Measurements from ENCODE around the gene NLGN4X.
A peak's percentile ranks its signal among the peaks of the same experiment; 100 is the strongest.

DNA sequence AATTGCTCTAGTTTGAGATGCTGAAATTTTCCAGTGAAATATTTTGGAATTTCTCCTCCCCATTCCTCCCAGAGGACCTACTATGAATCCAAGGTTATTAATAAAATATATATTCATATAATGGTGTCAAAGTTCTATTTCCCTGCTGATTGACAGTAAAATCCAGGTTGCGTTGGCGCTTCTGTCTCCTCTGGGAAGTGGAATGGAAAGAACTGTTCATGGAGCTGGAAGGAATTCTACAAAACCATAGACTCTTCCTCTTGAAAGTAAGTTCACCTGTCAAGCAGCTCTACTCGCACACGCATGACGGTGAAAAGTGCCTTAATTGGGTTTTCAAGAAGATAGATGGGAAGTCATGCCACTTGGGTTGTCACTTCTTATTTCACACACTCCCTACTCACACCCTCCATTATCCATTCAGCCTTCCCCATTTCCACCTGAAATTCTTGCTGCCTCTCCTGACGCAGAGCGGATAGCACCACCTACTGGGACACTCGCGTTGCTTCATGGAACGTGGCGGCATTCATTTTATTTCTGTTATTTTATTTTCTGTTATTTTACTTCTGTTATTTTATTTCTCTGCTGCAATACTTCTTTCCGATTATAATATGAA is 351.6 kb downstream of the NLGN4X start:
- TF ChIP-seq, protein P1, sequence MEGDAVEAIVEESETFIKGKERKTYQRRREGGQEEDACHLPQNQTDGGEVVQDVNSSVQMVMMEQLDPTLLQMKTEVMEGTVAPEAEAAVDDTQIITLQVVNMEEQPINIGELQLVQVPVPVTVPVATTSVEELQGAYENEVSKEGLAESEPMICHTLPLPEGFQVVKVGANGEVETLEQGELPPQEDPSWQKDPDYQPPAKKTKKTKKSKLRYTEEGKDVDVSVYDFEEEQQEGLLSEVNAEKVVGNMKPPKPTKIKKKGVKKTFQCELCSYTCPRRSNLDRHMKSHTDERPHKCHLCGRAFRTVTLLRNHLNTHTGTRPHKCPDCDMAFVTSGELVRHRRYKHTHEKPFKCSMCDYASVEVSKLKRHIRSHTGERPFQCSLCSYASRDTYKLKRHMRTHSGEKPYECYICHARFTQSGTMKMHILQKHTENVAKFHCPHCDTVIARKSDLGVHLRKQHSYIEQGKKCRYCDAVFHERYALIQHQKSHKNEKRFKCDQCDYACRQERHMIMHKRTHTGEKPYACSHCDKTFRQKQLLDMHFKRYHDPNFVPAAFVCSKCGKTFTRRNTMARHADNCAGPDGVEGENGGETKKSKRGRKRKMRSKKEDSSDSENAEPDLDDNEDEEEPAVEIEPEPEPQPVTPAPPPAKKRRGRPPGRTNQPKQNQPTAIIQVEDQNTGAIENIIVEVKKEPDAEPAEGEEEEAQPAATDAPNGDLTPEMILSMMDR (IDR thresholded peaks at IDR 0.05): peak in 2 of 5 experiments; percentile 26 to 29
- TF ChIP-seq POLR2A (IDR thresholded peaks at IDR 0.05) (no peak), EP300 (IDR thresholded peaks at IDR 0.05) (no peak)
